ENCODE results near the gene OSBPL10.
A peak's percentile ranks its signal among the peaks of the same experiment; 100 is the strongest.
"Not testable (repeated sequence)": the region's sequence is repeated elsewhere in the genome, so short reads cannot be mapped to it uniquely, and the experiment has no call there.

OSBPL10 gene

DNA sequence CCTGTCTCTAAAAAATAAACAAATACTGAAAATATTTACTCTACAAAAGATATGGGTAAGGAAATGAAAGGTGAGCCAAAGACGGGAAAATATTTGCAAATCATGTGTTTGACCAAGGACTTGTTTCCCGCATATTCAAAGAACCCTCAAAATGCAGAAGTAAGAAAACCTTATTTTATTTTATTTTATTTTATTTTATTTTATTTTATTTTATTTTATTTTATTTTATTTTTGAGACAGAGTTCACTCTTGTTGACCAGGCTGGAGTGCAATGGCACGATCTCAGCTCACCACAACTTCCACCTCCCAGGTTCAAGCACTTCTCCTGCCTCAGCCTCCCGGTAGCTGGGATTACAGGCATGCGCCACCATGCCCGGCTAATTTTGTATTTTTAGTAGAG is 11.9 kb upstream of the OSBPL10 start:
- DNase-seq, result not testable (repeated sequence)

GRCh38 chr3:31988271-31988670 is 7.2 kb upstream of the OSBPL10 start:
- no peak for DNase-seq

DNA sequence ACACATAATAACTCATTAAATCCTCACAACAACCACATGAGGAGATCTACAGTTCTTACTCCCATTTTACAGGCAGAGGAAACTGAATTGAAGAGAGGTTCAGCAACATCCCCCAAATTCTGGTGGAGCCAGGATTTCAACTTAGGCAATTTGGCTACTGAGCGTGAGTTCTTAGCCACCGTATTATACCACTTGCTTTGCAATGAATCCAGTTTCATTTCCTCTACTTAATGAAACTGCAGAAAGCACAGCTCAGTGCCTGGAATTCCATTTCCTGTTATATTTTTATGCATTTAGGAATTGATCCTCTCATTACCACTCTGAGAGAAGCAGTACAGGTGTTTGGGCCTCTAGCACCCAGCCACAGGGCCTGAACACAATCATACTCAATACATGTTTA is 4.8 kb upstream of the OSBPL10 start:
- DNase-seq, result no peak

DNA sequence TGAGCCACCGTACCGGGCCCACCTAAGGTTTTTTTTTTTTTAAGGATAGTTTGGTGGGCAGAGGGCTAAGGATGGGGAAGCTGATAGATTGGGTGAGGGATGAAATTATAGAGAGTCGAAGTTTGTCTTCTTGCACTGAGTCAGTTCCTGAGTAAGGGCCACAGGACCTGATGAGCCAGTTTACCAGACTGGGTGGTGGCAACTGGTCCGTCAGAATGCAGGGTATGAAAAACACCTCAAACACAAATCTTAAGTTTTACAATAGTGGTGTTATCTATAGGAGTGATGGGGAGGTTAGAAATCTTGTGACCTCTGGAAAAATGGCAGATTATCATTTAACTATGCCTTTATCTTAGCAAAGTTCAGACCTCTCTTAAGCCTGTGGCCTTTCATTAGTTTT is 3.3 kb upstream of the OSBPL10 start:
- no peak for DNase-seq

DNA sequence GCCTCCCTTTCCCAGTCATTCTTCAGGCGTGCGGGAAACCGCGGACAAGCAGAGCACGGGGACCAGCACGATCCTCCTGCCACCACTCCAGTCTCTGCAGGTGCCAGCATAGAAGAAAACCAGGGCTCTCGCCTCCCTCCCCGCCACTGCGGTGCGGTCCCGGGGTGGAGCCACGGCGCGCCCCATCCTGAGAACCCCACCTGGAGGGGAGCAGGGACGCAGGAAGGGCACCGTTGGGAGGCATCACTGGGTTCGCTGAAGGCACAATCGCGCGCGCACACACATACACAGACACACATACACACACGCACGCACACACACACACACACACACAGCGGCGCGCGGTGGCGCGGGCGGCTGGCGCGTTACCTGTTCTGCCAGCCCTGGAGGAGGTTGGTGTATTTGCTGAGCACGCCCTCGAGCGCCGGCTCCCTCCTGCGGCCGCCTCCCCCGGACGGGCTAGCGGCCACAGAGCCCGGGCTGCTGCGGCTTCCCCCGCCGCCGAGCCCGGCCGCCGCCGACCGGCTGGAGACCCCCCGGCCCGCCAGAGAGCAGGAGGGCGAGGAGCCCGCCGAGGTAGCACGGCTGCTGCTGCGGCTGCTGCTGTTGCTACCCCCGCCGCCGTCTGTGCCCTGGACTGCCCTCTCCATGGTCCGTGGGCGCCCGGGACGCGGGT is 394 bp downstream of the OSBPL10 start:
- DNase-seq, result peak; percentile 3 to 73

DNA sequence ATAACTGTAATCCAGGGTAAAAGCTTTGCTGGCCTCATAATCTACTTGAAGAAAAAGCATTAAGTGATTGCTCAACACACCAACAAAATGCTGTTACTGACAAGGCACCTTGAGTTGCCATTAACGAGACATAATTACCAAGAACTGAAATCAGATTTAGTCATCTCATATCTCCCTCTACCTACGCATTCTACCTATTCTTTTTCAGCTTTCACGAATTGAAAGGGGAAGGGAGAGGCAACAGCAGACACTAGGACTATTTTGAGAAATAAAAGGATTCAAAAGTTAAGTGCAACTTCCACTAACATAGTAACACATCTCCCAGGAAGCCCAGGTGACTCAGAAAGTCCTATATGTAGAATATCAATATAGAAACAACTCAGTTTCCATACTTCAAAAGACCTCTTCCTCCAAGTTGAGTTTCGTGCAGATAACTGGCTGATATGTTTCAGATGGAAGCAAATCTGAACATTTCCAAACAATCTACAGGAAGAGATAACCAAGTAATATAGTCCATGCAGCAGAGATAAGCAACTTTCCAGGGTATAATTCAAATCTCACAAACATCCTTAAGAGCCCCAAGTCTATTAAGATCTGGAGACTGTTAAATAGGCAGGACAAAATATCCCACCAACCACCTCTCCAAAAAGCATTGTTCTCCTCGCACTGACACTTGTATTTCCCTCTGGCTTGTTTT is 1.9 kb downstream of the OSBPL10 start:
- DNase-seq, result no peak

DNA sequence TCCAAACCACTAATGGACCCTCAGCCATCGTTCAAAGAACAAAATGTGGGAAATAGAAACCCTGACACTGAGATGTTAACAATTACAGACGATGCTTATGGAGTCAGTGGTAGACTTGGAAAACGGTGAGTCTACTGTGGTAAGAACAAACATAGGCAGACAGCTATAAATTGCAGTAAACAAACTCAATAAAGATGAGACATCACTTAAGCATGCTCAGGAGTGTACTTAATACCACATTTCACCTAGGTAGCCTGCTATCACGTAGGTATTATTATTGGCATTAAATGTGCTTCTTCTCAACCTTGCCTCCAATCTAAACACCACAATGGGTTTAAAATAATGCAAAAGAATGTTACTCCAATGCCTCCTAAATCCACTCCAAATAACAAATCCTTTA is 2.5 kb downstream of the OSBPL10 start:
- DNase-seq, result no peak

GRCh38 chr3:31977736-31978135 is 3.3 kb downstream of the OSBPL10 start:
- DNase-seq, result no peak

DNA sequence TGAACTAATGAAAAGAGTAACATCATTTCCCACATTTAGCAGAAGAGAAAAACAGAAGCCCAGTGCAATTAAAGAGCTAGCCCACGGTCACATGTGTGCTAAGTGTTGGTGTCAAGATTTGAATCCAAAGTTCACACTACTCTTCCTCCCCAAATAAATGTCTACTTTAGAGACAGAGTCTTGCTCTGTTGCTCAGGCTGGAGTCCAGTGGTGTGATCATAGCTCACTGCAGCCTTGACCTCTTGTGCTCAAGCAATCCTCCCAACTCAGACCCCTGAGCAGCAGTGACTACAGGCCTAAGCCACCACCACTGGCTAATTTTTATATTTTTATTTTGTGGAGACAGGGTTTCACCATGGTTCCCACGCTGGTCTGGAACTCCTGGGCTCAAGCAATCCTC is 4.8 kb downstream of the OSBPL10 start:
- no peak for DNase-seq

DNA sequence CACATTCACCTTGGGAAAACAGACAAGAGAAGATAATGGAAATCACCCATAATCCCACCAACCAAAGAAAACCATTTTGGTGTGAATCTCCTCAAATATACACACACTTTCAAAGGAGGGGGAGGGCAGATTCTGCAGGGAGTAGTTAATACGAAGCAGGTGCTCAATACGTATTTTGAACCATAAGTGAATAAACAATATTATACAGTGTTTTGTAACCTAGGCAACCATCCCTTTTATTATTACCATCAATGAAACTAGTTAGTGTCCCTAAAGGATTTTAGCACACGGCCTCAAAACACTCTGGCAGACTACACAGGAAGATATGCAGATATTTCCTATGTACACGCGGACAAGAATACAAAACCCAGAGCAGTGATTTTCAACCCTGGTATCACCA is 6.1 kb downstream of the OSBPL10 start:
- DNase-seq, result no peak

- no peak for DNase-seq
Observed at GRCh38 chr3:31974471-31974870, 6.6 kb downstream of the OSBPL10 start.

- no peak for DNase-seq
Observed at GRCh38 chr3:31973837-31974236, 7.2 kb downstream of the OSBPL10 start.

DNA sequence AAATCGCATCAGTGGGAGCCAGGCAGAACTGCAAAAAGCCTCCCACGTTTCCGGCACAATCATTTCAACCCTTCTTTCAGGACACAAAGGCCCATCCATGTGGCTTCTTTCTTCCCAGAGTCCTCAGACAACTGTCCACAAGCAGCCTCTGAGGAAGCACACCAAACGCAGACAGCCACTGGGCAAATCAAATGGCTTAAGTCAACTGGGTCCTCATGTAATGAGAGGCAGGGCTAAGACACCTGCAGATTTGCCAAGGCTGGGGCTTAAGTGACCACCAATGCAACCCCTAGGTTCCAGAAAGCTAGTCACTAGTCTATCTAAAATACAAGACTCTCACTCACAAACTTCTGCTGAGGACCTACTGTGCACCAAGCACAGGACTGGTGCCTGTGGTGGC is 8.0 kb downstream of the OSBPL10 start:
- DNase-seq, result no peak

GRCh38 chr3:31971607-31972006 is 9.5 kb downstream of the OSBPL10 start:
- no peak for DNase-seq

GRCh38 chr3:31968927-31969418 is 12.1 kb downstream of the OSBPL10 start:
- DNase-seq, result no peak

GRCh38 chr3:31968369-31968926 is 12.6 kb downstream of the OSBPL10 start:
- no peak for DNase-seq

- no peak for DNase-seq
Observed at GRCh38 chr3:31967592-31967991, 13.5 kb downstream of the OSBPL10 start.

- no peak for DNase-seq
Observed at GRCh38 chr3:31966978-31967591, 14.0 kb downstream of the OSBPL10 start.

GRCh38 chr3:31962801-31963205 is 18.3 kb downstream of the OSBPL10 start:
- DNase-seq, result no peak

- no peak for DNase-seq
Observed at GRCh38 chr3:31960793-31961431, 20.1 kb downstream of the OSBPL10 start.

- DNase-seq, result no peak
Observed at GRCh38 chr3:31959951-31960792, 20.9 kb downstream of the OSBPL10 start.

- DNase-seq, result no peak
Observed at GRCh38 chr3:31959251-31959650, 21.8 kb downstream of the OSBPL10 start.
